H1 (cell line): ENCODE data around the gene TSHZ2. TPM values are rescaled to one million over a fixed set of nuclear protein-coding genes. Genes with fewer than 3 reads are reported as not detected.

ENCODE experiments used
- CTCF ChIA-PET: fragments of 300-600 bp; sonication (Branson Sonifier 250); formaldehyde crosslinking; loops from one replicate; lab custom pipeline; 2021; ENCODE audit not compliant: partially characterized antibody; lab: Charles Lee
- POLR2A ChIA-PET: fragments of 300-600 bp; sonication (Branson Sonifier 250); formaldehyde crosslinking; loops from one replicate; lab custom pipeline; 2021; ENCODE audit warnings: inconsistent platforms; ENCODE audit not compliant: partially characterized antibody; lab: Charles Lee
- DNase-seq, 2 experiments: peaks; one replicate each; pipeline versions ENCODE4 v3.0.0 to v3.0.0-alpha.2; 2010 to 2022; ENCODE audit warnings: low spot score in 2 of 2, low read depth in 1 of 2, mixed read lengths in 1 of 2
- FAIRE-seq: peaks from 2 replicates; lab custom pipeline; 2011; peaks lifted over from hg19 to GRCh38; lab: Jason Lieb, UNC
- H2AFZ ChIP-seq: 2 replicates; pipeline ENCODE4 v1.8.1; 2012; ENCODE audit warnings: low read length, inconsistent platforms
- H2AK5ac ChIP-seq: 2 replicates; pipeline ENCODE4 v1.6.1; 2013; ENCODE audit warnings: low read depth, low read length
- H2BK120ac ChIP-seq: replicated peaks from 2 replicates; pipeline ENCODE3; 2013; ENCODE audit warnings: low read depth, low read length, inconsistent platforms
- H2BK12ac ChIP-seq: 2 replicates; pipeline ENCODE4 v1.6.1; 2013; ENCODE audit warnings: low read depth, low read length
- H2BK15ac ChIP-seq: 2 replicates; pipeline ENCODE4 v1.6.1; 2013; ENCODE audit warnings: low read length
- H2BK20ac ChIP-seq: 2 replicates; pipeline ENCODE4 v1.6.1; 2013; ENCODE audit warnings: low read length
- H2BK5ac ChIP-seq: 2 replicates; pipeline ENCODE4 v1.6.1; 2013; ENCODE audit warnings: low read depth, low read length
- H3K14ac ChIP-seq: 2 replicates; pipeline ENCODE4 v1.6.1; 2013; ENCODE audit warnings: inconsistent platforms; ENCODE audit not compliant: insufficient read length
- H3K18ac ChIP-seq: 2 replicates; pipeline ENCODE4 v1.6.1; 2013; ENCODE audit warnings: low read length; ENCODE audit errors: extremely low read depth
- H3K23ac ChIP-seq: 2 replicates; pipeline ENCODE4 v1.6.1; 2013; ENCODE audit warnings: inconsistent platforms; ENCODE audit not compliant: insufficient read length
- H3K23me2 ChIP-seq: 2 replicates; pipeline ENCODE4 v1.6.1; 2013; ENCODE audit warnings: low read depth, low read length
- H3K27ac ChIP-seq: 2 replicates; pipeline ENCODE4 v1.6.1; 2011; ENCODE audit warnings: low read depth, low read length, inconsistent platforms
- H3K27me3 ChIP-seq, 4 experiments: replicated peaks in 1 of 4; 1 replicate in 1 of 4; 2 replicates in 3 of 4; pipeline versions ENCODE4 v1.6.1 to v1.8.1; 2011 to 2013; ENCODE audit warnings: low read length in 3 of 4, mild to moderate bottlenecking in 3 of 4, inconsistent platforms in 2 of 4, mixed read lengths in 2 of 4, moderate library complexity in 1 of 4; ENCODE audit not compliant: control insufficient read depth in 3 of 4, insufficient read depth in 3 of 4; ENCODE audit errors: extremely low read depth in 1 of 4
- H3K36me3 ChIP-seq, 4 experiments: 2 replicates each; pipeline versions ENCODE4 v1.6.1 to v1.8.1; 2011 to 2013; ENCODE audit warnings: mild to moderate bottlenecking in 4 of 4, low read length in 3 of 4, moderate library complexity in 2 of 4, control low read depth in 1 of 4, inconsistent platforms in 1 of 4; ENCODE audit not compliant: insufficient read depth in 4 of 4, control insufficient read depth in 2 of 4
- H3K4ac ChIP-seq: replicated peaks from 2 replicates; pipeline ENCODE3; 2013; ENCODE audit warnings: low read length, low read depth, mixed read lengths, inconsistent platforms; ENCODE audit not compliant: insufficient read length
- H3K4me1 ChIP-seq, 4 experiments: replicated peaks in 1 of 4; 1 replicate in 1 of 4; 2 replicates in 3 of 4; pipeline versions ENCODE4 v1.6.1 to v1.8.1; 2011 to 2013; ENCODE audit warnings: low read length in 3 of 4, inconsistent platforms in 2 of 4, mixed read lengths in 1 of 4; ENCODE audit not compliant: insufficient read depth in 4 of 4, control insufficient read depth in 3 of 4
- H3K4me2 ChIP-seq, 2 experiments: 2 replicates each; pipeline versions ENCODE4 v1.6.1 to v1.8.1; 2011 to 2013; ENCODE audit warnings: low read depth in 2 of 2, low read length in 2 of 2, control low read depth in 1 of 2, inconsistent platforms in 1 of 2, mild to moderate bottlenecking in 1 of 2; ENCODE audit not compliant: insufficient read depth in 1 of 2
- H3K4me3 ChIP-seq, 4 experiments: fragments of 200-600, 300-600 bp in 1 of 4; sonication (generic), shearing (Covaris generic), sonication (Bioruptor Twin) in 1 of 4; 2 replicates each; pipeline versions ENCODE4 v1.5.1 to v1.8.1; 2011 to 2016; ENCODE audit warnings: low read length in 4 of 4, low read depth in 3 of 4, control low read depth in 2 of 4, inconsistent platforms in 2 of 4, mild to moderate bottlenecking in 2 of 4, mixed read lengths in 1 of 4, moderate library complexity in 1 of 4; ENCODE audit not compliant: insufficient read depth in 2 of 4; ENCODE audit errors: extremely low read depth in 1 of 4
- H3K56ac ChIP-seq: replicated peaks from 2 replicates; pipeline ENCODE3; 2013; ENCODE audit warnings: low read depth, mild to moderate bottlenecking, mixed read lengths, low read length, inconsistent platforms; ENCODE audit not compliant: insufficient read length
- H3K79me1 ChIP-seq: 2 replicates; pipeline ENCODE4 v1.6.1; 2013; ENCODE audit warnings: low read depth, low read length, control low read depth
- H3K79me2 ChIP-seq, 2 experiments: 2 replicates each; pipeline versions ENCODE4 v1.6.1 to v1.8.1; 2012 to 2013; ENCODE audit warnings: low read length in 2 of 2, mild to moderate bottlenecking in 2 of 2, inconsistent platforms in 1 of 2; ENCODE audit not compliant: insufficient read depth in 2 of 2, control insufficient read depth in 1 of 2
- H3K9ac ChIP-seq, 4 experiments: replicated peaks in 1 of 4; 1 replicate in 1 of 4; 2 replicates in 3 of 4; pipeline versions ENCODE4 v1.6.1 to v1.8.1; 2011 to 2013; ENCODE audit warnings: low read depth in 3 of 4, low read length in 3 of 4, control low read depth in 2 of 4, mild to moderate bottlenecking in 2 of 4, moderate library complexity in 2 of 4, inconsistent platforms in 1 of 4; ENCODE audit errors: extremely low read depth in 1 of 4
- H3K9me3 ChIP-seq, 2 experiments: 2 replicates each; pipeline versions ENCODE4 v1.6.1 to v1.8.1; 2012 to 2013; ENCODE audit warnings: mild to moderate bottlenecking in 2 of 2, moderate library complexity in 2 of 2, control low read depth in 1 of 2, inconsistent platforms in 1 of 2, low read depth in 1 of 2, low read length in 1 of 2, mixed read lengths in 1 of 2; ENCODE audit not compliant: insufficient read depth in 2 of 2
- H4K20me1 ChIP-seq, 2 experiments: replicated peaks in 1 of 2; 2 replicates each; pipeline versions ENCODE3 to v1.8.1; 2011 to 2013; ENCODE audit warnings: inconsistent platforms in 2 of 2, low read length in 2 of 2, mild to moderate bottlenecking in 1 of 2; ENCODE audit not compliant: insufficient read depth in 2 of 2, control insufficient read depth in 1 of 2
- H4K5ac ChIP-seq: 2 replicates; pipeline ENCODE4 v1.6.1; 2013; ENCODE audit warnings: low read length, low read depth, mixed read lengths, inconsistent platforms; ENCODE audit not compliant: insufficient read length
- H4K8ac ChIP-seq: 2 replicates; pipeline ENCODE4 v1.8.0; 2013; ENCODE audit warnings: mild to moderate bottlenecking, moderate library complexity, low read length, inconsistent platforms; ENCODE audit not compliant: insufficient read depth; ENCODE audit errors: extremely low read depth
- H4K91ac ChIP-seq: replicated peaks from 2 replicates; pipeline ENCODE3; 2013; ENCODE audit warnings: low read length, mixed read lengths, inconsistent platforms; ENCODE audit not compliant: insufficient read length
- POLR2A ChIP-seq, 2 experiments: IDR thresholded peaks; 1 replicate in 1 of 2; 2 replicates in 1 of 2; pipeline ENCODE4 v1.6.1; 2011; ENCODE audit warnings: low read depth in 2 of 2, low read length in 2 of 2, mild to moderate bottlenecking in 2 of 2; ENCODE audit errors: control extremely low read depth in 1 of 2
- WGBS, 2 experiments: shearing (Covaris generic) in 1 of 2; methylation state at CpG; one replicate each; pipeline versions ENCODE4 v1.1.6 to v1.1.7; 2013 to 2015; ENCODE audit warnings: low lambda C conversion rate in 2 of 2, mixed read lengths in 2 of 2, inconsistent platforms in 1 of 2, low coverage in 1 of 2, missing lambda C conversion rate in 1 of 2; ENCODE audit not compliant: insufficient replicate concordance in 2 of 2, insufficient coverage in 1 of 2, insufficient read length in 1 of 2; ENCODE audit errors: extremely low coverage in 1 of 2, missing lambda C conversion rate in 1 of 2; 5-methylcytosine and 5-hydroxymethylcytosine counted together
- polyA plus RNA-seq, 7 experiments: library from polyadenylated mRNA; depleted of rRNA in 3 of 7; stranded (reverse) in 5 of 7; unstranded in 2 of 7; fragments of >200 nt in 5 of 7; fragments of 200-250 nt in 2 of 7; gene quantifications; 1 replicate in 5 of 7; 2 replicates in 1 of 7; 4 replicates in 1 of 7; pipeline versions ENCODE4 v1.2.1 to v1.2.3, GENCODE V29; 2011 to 2013; ENCODE audit warnings: missing spikeins in 2 of 7, mixed read lengths in 2 of 7
- total RNA-seq: library from RNA; stranded (reverse); fragmentation: NEBNext Ultra II Directional; extraction: Animal tissue kit (Norgen Biotek cat#: 25700); gene quantifications from 2 replicates; pipeline ENCODE4 v1.2.1, GENCODE V29; 2021

Gene TSHZ2
- total and polyA plus RNA-seq, 2 of the 8 experiments (the other 6 are each of a cell fraction or from before 2014, with no cell fraction given) = 0.14 to 0.30 TPM

DNA sequence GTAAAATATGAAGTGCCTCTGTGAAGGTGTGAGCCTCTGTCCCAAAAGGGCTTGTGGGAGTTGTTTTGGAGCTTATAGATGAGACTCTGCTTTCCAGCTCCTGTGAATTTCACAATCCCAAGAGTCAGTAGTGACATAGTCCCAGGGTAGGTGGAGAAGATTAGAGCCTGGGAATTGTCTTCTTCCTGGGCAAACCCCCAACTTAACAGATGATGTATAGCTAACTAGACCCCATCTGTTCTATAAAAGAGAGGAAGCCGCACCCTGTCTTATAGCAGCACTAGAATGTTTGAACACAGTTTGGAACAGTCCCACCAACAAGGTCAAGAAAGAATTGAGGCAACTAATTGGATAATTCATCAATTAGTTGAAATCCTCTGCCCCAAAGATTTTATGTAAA, 326.8 kb downstream of the TSHZ2 start:
- Histone ChIP-seq H3K23me2 (no peaks in the 10 kb centered on the region), H4K91ac (no peak overlapping the region), H2AK5ac (no peak overlapping the region), H3K4ac (no peak overlapping the region), H3K18ac (no peak overlapping the region), H3K27me3 (no peaks in the 10 kb centered on the region), H3K14ac (no peak overlapping the region), H3K79me1 (no peaks in the 10 kb centered on the region), H4K20me1 (no peaks in the 10 kb centered on the region), H2BK15ac (no peak overlapping the region), H2BK5ac (no peak overlapping the region), H2AFZ (no peak overlapping the region), H2BK20ac (no peak overlapping the region), H3K4me2 (no peak overlapping the region), H3K79me2 (no peaks in the 10 kb centered on the region), H3K27ac (no peak overlapping the region), H3K4me3 (no peak overlapping the region), H3K23ac (no peak overlapping the region), H3K9me3 (no peaks in the 10 kb centered on the region), H3K36me3 (no peaks in the 10 kb centered on the region), H3K9ac (no peak overlapping the region), H3K4me1 (no peaks in the 10 kb centered on the region), H3K56ac (no peak overlapping the region), H2BK12ac (no peak overlapping the region), H4K8ac (no peak overlapping the region), H4K5ac (no peak overlapping the region), H2BK120ac (no peak overlapping the region)
- WGBS, 2 experiments = 76% methylated on average over 1 of the region's 1 CpG; no CpG with 5 or more reads in 1 of the 2 experiments
- TF ChIP-seq POLR2A (IDR thresholded peaks at IDR 0.05; ENCODE audit: control extremely low read depth in 1 of 2, low read depth in 2 of 2, low read length in 2 of 2) = no peak
- ChIA-PET CTCF (interaction anchor here (0.6 to 1.3 kb wide), 2 partner anchors 249 to 356 kb away, joined by 3 to 4 read pairs; no protein-coding TSS in a partner anchor), POLR2A (no interaction called here)
- FAIRE-seq = no peak
- no peak for DNase-seq
